Right lung (tissue), 5 donors: Measurements from ENCODE around the gene ALDH2. TPM values are rescaled to one million over a fixed set of nuclear protein-coding genes. Genes with fewer than 3 reads are reported as not detected.

ENCODE experiments used
- polyA plus RNA-seq, 5 donors: library from polyadenylated mRNA; unstranded; fragments of 120-200 nt; gene quantifications; one replicate each; pipeline versions ENCODE4 v1.2.1 to v1.2.3, GENCODE V29; 2013; ENCODE audit warnings: inconsistent platforms in 1 of 5, low replicate concordance in 1 of 5; ENCODE audit not compliant: insufficient read length in 5 of 5, insufficient read depth in 1 of 5

Gene ALDH2
- polyA plus RNA-seq, 5 donors, result 79.3 to 103 (median 97.8) TPM

Other genes starting within 250 kb of the ALDH2 start
- gene ATXN2, start 167.6 kb upstream of the ALDH2 start, polyA plus RNA-seq, result 10 to 100 TPM; 61.5 to 81.8 (median 68.6) TPM
- 10 to 100 TPM; 15.9 to 22.0 (median 19.5) TPM for gene BRAP, start 81.0 kb upstream of the ALDH2 start, polyA plus RNA-seq
- 10 to 100 TPM; 30.6 to 39.1 (median 33.4) TPM for gene ACAD10, start 80.9 kb upstream of the ALDH2 start, polyA plus RNA-seq
- gene MAPKAPK5, start 75.3 kb downstream of the ALDH2 start, polyA plus RNA-seq, result 10 to 100 TPM; 43.4 to 54.9 (median 49.7) TPM
- 10 to 100 TPM; 17.3 to 23.1 (median 20.2) TPM for gene TMEM116, start 246.2 kb downstream of the ALDH2 start, polyA plus RNA-seq
- gene ERP29, start 246.5 kb downstream of the ALDH2 start, polyA plus RNA-seq, result 100 to 1,000 TPM; 128 to 175 (median 146) TPM